Stimulated activated effector memory CD8-positive, alpha-beta T cell treated with anti-CD3 and anti-CD28 coated beads, Interleukin-12 subunit alpha, Interleukin-12 subunit beta, amount 100 ng/mL, for 72 hours (primary cell): Measurements from ENCODE around the gene CREB5.

Experiments used
- ATAC-seq: fragments of 150-1000 bp; cut with Tn5 transposase; 2 replicates; pipeline ENCODE4 v1.10.0; 2021
- DNase-seq, 2 donors: peaks; one replicate each; pipeline ENCODE4 v3.0.0; 2021 to 2022; ENCODE audit warnings: low spot score in 2 of 2
- H3K27ac Mint-ChIP-seq: one replicate; pipeline ENCODE4 v1.8.0; 2022; ENCODE audit warnings: mild to moderate bottlenecking, mixed read lengths
- H3K36me3 Mint-ChIP-seq: one replicate; pipeline ENCODE4 v1.8.0; 2022; ENCODE audit warnings: mild to moderate bottlenecking, mixed read lengths
- H3K4me1 Mint-ChIP-seq: one replicate; pipeline ENCODE4 v1.8.0; 2022; ENCODE audit warnings: mixed read lengths
- H3K4me3 Mint-ChIP-seq: one replicate; pipeline ENCODE4 v1.8.0; 2022; ENCODE audit warnings: mild to moderate bottlenecking, mixed read lengths
- H3K9me3 Mint-ChIP-seq: one replicate; pipeline ENCODE4 v1.8.0; 2022; ENCODE audit warnings: mixed read lengths

Gene CREB5

GRCh38 chr7:28761505-28761904, 349.2 kb downstream of the CREB5 start:
- no peak for DNase-seq
- Mint-ChIP-seq H3K4me1 (no peaks in the 10 kb centered on the region), H3K9me3 (no peaks in the 10 kb centered on the region), H3K4me3 (no peak overlapping the region), H3K36me3 (no peaks in the 10 kb centered on the region), H3K27ac (no peak overlapping the region)
- ATAC-seq, result no peak

- DNase-seq (no peak), ATAC-seq (no peak)
- Mint-ChIP-seq H3K4me1 (no peaks in the 10 kb centered on the region), H3K9me3 (no peaks in the 10 kb centered on the region), H3K27ac (no peak overlapping the region), H3K36me3 (no peaks in the 10 kb centered on the region), H3K4me3 (no peak overlapping the region)
Observed at GRCh38 chr7:28762651-28763050, 350.3 kb downstream of the CREB5 start.

- Mint-ChIP-seq H3K36me3 (no peaks in the 10 kb centered on the region), H3K4me1 (no peaks in the 10 kb centered on the region), H3K27ac (no peak overlapping the region), H3K9me3 (peaks cover 3% of the 10 kb centered on the region), H3K4me3 (no peak overlapping the region)
- ATAC-seq, result no peak
- no peak for DNase-seq
Observed at GRCh38 chr7:28766359-28766758, 354.0 kb downstream of the CREB5 start.

GRCh38 chr7:28767356-28767755, 355.0 kb downstream of the CREB5 start:
- Mint-ChIP-seq H3K36me3 (no peaks in the 10 kb centered on the region), H3K4me1 (no peaks in the 10 kb centered on the region), H3K27ac (no peak overlapping the region), H3K9me3 (peaks cover 3% of the 10 kb centered on the region), H3K4me3 (no peak overlapping the region)
- no peak for ATAC-seq
- no peak for DNase-seq

GRCh38 chr7:28768577-28769147, 356.3 kb downstream of the CREB5 start:
- H3K36me3 Mint-ChIP-seq, result no peaks in the 10 kb centered on the region
- H3K27ac Mint-ChIP-seq, result no peak overlapping the region
- ATAC-seq (no peak), DNase-seq (no peak)
- H3K4me3 Mint-ChIP-seq, result no peak overlapping the region
- peaks cover 3% of the 10 kb centered on the region for H3K9me3 Mint-ChIP-seq
- H3K4me1 Mint-ChIP-seq, result no peaks in the 10 kb centered on the region

- Mint-ChIP-seq H3K9me3 (peaks cover 3% of the 10 kb centered on the region), H3K4me3 (no peak overlapping the region), H3K36me3 (no peaks in the 10 kb centered on the region), H3K4me1 (no peaks in the 10 kb centered on the region), H3K27ac (no peak overlapping the region)
- DNase-seq, result no peak
- no peak for ATAC-seq
Observed at GRCh38 chr7:28771906-28772622, 359.7 kb downstream of the CREB5 start.

GRCh38 chr7:28773423-28774145, 361.3 kb downstream of the CREB5 start:
- Mint-ChIP-seq H3K9me3 (peaks cover 3% of the 10 kb centered on the region), H3K27ac (no peak overlapping the region), H3K36me3 (no peaks in the 10 kb centered on the region), H3K4me3 (no peak overlapping the region), H3K4me1 (no peaks in the 10 kb centered on the region)
- ATAC-seq, result no peak
- no peak for DNase-seq

GRCh38 chr7:28774261-28774988, 362.1 kb downstream of the CREB5 start:
- Mint-ChIP-seq H3K4me3 (no peak overlapping the region), H3K9me3 (peaks cover 3% of the 10 kb centered on the region), H3K4me1 (no peaks in the 10 kb centered on the region), H3K27ac (no peak overlapping the region), H3K36me3 (no peaks in the 10 kb centered on the region)
- DNase-seq, result no peak
- no peak for ATAC-seq

GRCh38 chr7:28776463-28777157, 364.3 kb downstream of the CREB5 start:
- no peaks in the 10 kb centered on the region for H3K9me3 Mint-ChIP-seq
- no peak for ATAC-seq

GRCh38 chr7:28778786-28779185, 366.5 kb downstream of the CREB5 start:
- Mint-ChIP-seq H3K4me1 (no peaks in the 10 kb centered on the region), H3K9me3 (no peaks in the 10 kb centered on the region), H3K4me3 (no peak overlapping the region), H3K36me3 (no peaks in the 10 kb centered on the region), H3K27ac (no peak overlapping the region)
- ATAC-seq (no peak), DNase-seq (no peak)

More at GRCh38 chr7:28776463-28777157, 364.3 kb downstream of the CREB5 start:
- Mint-ChIP-seq H3K27ac (no peak overlapping the region), H3K36me3 (no peaks in the 10 kb centered on the region), H3K4me1 (no peaks in the 10 kb centered on the region), H3K4me3 (no peak overlapping the region)
- DNase-seq, result no peak

- H3K27ac Mint-ChIP-seq, result no peak overlapping the region
- no peak for DNase-seq
- ATAC-seq, result no peak
- no peak overlapping the region for H3K4me3 Mint-ChIP-seq
- H3K4me1 Mint-ChIP-seq, result no peaks in the 10 kb centered on the region
- no peaks in the 10 kb centered on the region for H3K9me3 Mint-ChIP-seq
- no peaks in the 10 kb centered on the region for H3K36me3 Mint-ChIP-seq
Observed at GRCh38 chr7:28779954-28780353, 367.6 kb downstream of the CREB5 start.

- no peaks in the 10 kb centered on the region for H3K36me3 Mint-ChIP-seq
- DNase-seq (no peak), ATAC-seq (no peak)
- no peak overlapping the region for H3K4me3 Mint-ChIP-seq
- H3K27ac Mint-ChIP-seq, result no peak overlapping the region
- H3K9me3 Mint-ChIP-seq, result no peaks in the 10 kb centered on the region
- H3K4me1 Mint-ChIP-seq, result no peaks in the 10 kb centered on the region
Observed at GRCh38 chr7:28782362-28782761, 370.0 kb downstream of the CREB5 start.

GRCh38 chr7:28784171-28784902, 372.0 kb downstream of the CREB5 start:
- Mint-ChIP-seq H3K36me3 (no peaks in the 10 kb centered on the region), H3K9me3 (no peaks in the 10 kb centered on the region), H3K27ac (no peak overlapping the region), H3K4me3 (no peak overlapping the region), H3K4me1 (no peaks in the 10 kb centered on the region)
- ATAC-seq, result no peak
- no peak for DNase-seq
